HEK293 (cell line): ENCODE results near the gene CCDC85B.
A peak's percentile ranks its signal among the peaks of the same experiment; 100 is the strongest.

Source experiments
- KLF7 ChIP-seq: fragments of 450-650 bp; formaldehyde crosslinking; IDR thresholded peaks from 2 replicates; pipeline ENCODE4 v1.5.1; 2016; ENCODE audit warnings: missing biosample characterization, missing genetic modification characterization, borderline replicate concordance
- SCRT1 ChIP-seq: fragments of 450-650 bp; formaldehyde crosslinking; IDR thresholded peaks from 2 replicates; pipeline ENCODE4 v1.5.1; 2016; ENCODE audit warnings: missing biosample characterization, missing genetic modification characterization, borderline replicate concordance
- SETDB1 ChIP-seq: IDR thresholded peaks from one replicate; pipeline ENCODE4 v1.6.1; 2017; ENCODE audit warnings: mild to moderate bottlenecking, low read length, moderate library complexity, mixed read lengths; ENCODE audit not compliant: insufficient read length
- ZBTB11 ChIP-seq: fragments of 450-650 bp; formaldehyde crosslinking; conservative IDR thresholded peaks from 2 replicates; pipeline ENCODE4 v1.5.1; 2016; ENCODE audit warnings: low read depth, missing biosample characterization, missing genetic modification characterization
- ZNF138 ChIP-seq: fragments of 450-650 bp; formaldehyde crosslinking; IDR thresholded peaks from 2 replicates; pipeline ENCODE4 v1.5.1; 2016; ENCODE audit warnings: missing biosample characterization, missing genetic modification characterization, borderline replicate concordance
- ZNF16 ChIP-seq: fragments of 450-650 bp; formaldehyde crosslinking; IDR thresholded peaks from 2 replicates; pipeline ENCODE4 v1.5.1; 2016; ENCODE audit warnings: low read depth, missing biosample characterization, missing genetic modification characterization
- ZNF24 ChIP-seq: fragments of 450-650 bp; formaldehyde crosslinking; IDR thresholded peaks from 2 replicates; pipeline ENCODE4 v1.5.1; 2016; ENCODE audit warnings: missing biosample characterization, missing genetic modification characterization
- ZNF311 ChIP-seq: fragments of 450-650 bp; formaldehyde crosslinking; IDR thresholded peaks from 2 replicates; pipeline ENCODE4 v1.5.1; 2017; ENCODE audit warnings: missing biosample characterization, missing genetic modification characterization, borderline replicate concordance
- ZNF398 ChIP-seq: fragments of 450-650 bp; formaldehyde crosslinking; IDR thresholded peaks from 2 replicates; pipeline ENCODE4 v1.5.1; 2017; ENCODE audit warnings: missing biosample characterization, missing genetic modification characterization
- ZNF423 ChIP-seq: fragments of 450-650 bp; formaldehyde crosslinking; IDR thresholded peaks from 2 replicates; pipeline ENCODE4 v1.5.1; 2016; ENCODE audit warnings: missing biosample characterization, missing genetic modification characterization
- ZNF623 ChIP-seq: fragments of 450-650 bp; formaldehyde crosslinking; IDR thresholded peaks from 2 replicates; pipeline ENCODE4 v1.5.1; 2016; ENCODE audit warnings: missing biosample characterization, missing genetic modification characterization
- ZNF660 ChIP-seq: fragments of 450-650 bp; IDR thresholded peaks from 2 replicates; pipeline ENCODE4 v1.5.1; 2018; ENCODE audit warnings: missing biosample characterization, mild to moderate bottlenecking, missing genetic modification characterization
- ZNF792 ChIP-seq: fragments of 450-650 bp; formaldehyde crosslinking; IDR thresholded peaks from 2 replicates; pipeline ENCODE4 v1.5.1; 2016; ENCODE audit warnings: missing biosample characterization, missing genetic modification characterization
- ZSCAN30 ChIP-seq: fragments of 450-650 bp; IDR thresholded peaks from 2 replicates; pipeline ENCODE4 v1.5.1; 2018; ENCODE audit warnings: missing biosample characterization, mild to moderate bottlenecking, missing genetic modification characterization, moderate library complexity
- TF ChIP-seq, protein P1 (sequence below): fragments of 450-650 bp; formaldehyde crosslinking; IDR thresholded peaks from 2 replicates; pipeline ENCODE4 v1.5.1; 2016; ENCODE audit warnings: missing biosample characterization, missing genetic modification characterization
- TF ChIP-seq, protein P2 (sequence below): fragments of 450-650 bp; formaldehyde crosslinking; IDR thresholded peaks from 2 replicates; pipeline ENCODE4 v1.5.1; 2016; ENCODE audit warnings: missing biosample characterization, missing genetic modification characterization
- TF ChIP-seq, protein P3 (sequence below): fragments of 450-650 bp; formaldehyde crosslinking; IDR thresholded peaks from 2 replicates; pipeline ENCODE4 v1.5.1; 2016; ENCODE audit warnings: missing biosample characterization, missing genetic modification characterization, borderline replicate concordance
- TF ChIP-seq, protein P4 (sequence below): fragments of 450-650 bp; IDR thresholded peaks from 2 replicates; pipeline ENCODE4 v1.5.1; 2018; ENCODE audit warnings: missing biosample characterization, missing genetic modification characterization
- TF ChIP-seq, protein P5 (sequence below): sonication (generic); formaldehyde crosslinking; IDR thresholded peaks from 2 replicates; pipeline ENCODE4 v1.8.1; 2022; ENCODE audit warnings: mild to moderate bottlenecking, moderate library complexity, missing genetic modification reagents

CCDC85B gene

DNA sequence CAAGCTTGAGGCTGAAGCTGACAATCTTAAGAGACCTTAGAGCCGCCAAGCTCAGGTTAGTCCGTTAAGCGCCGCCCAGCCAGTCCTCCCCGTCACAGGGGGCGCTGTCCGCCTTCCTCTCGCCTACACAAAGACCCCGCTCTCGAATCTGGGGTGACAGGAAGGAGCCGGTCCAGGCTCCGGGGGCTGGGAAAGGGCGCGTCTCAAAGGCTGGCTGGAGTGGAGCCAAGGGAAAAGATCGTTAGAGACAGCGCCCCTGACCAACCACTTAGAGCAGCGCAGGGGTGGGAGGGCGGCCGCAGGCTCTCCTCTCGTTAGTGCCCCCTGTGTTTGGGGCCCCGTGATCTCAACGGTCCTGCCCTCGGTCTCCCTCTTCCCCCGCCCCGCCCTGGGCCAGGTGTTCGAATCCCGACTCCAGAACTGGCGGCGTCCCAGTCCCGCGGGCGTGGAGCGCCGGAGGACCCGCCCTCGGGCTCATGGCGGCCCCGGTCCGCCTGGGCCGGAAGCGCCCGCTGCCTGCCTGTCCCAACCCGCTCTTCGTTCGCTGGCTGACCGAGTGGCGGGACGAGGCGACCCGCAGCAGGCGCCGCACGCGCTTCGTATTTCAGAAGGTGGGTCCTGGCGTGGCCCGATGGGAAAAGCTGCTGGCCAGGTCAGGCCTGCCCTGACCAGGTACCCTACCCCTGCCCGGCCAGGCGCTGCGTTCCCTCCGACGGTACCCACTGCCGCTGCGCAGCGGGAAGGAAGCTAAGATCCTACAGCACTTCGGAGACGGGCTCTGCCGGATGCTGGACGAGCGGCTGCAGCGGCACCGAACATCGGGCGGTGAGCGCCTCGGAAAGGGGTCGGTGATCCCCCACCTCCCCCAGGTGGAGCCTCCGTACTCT is 30.0 kb upstream of the CCDC85B start, which contains the start of gene MUS81 (continued):
- TF ChIP-seq, protein P1, sequence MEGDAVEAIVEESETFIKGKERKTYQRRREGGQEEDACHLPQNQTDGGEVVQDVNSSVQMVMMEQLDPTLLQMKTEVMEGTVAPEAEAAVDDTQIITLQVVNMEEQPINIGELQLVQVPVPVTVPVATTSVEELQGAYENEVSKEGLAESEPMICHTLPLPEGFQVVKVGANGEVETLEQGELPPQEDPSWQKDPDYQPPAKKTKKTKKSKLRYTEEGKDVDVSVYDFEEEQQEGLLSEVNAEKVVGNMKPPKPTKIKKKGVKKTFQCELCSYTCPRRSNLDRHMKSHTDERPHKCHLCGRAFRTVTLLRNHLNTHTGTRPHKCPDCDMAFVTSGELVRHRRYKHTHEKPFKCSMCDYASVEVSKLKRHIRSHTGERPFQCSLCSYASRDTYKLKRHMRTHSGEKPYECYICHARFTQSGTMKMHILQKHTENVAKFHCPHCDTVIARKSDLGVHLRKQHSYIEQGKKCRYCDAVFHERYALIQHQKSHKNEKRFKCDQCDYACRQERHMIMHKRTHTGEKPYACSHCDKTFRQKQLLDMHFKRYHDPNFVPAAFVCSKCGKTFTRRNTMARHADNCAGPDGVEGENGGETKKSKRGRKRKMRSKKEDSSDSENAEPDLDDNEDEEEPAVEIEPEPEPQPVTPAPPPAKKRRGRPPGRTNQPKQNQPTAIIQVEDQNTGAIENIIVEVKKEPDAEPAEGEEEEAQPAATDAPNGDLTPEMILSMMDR (tag by site-specific recombination): peak; percentile 94
- TF ChIP-seq ZNF398 (tag by site-specific recombination) (peak; percentile 60), ZNF311 (no peak), ZNF623 (tag by site-specific recombination) (0 out of 2 replicates have a peak, but pooled peaks have one; percentile 20), ZBTB11 (tag by site-specific recombination) (peak; percentile 92), ZNF423 (tag by site-specific recombination) (0 out of 2 replicates have a peak, but pooled peaks have one; percentile 6), ZSCAN30 (tag by site-specific recombination) (peak; percentile 68), ZNF660 (peak; percentile 90), ZNF24 (tag by site-specific recombination) (peak; percentile 68; the same call in 1 of the 2 replicates), ZNF16 (tag by site-specific recombination) (no peak), SETDB1 (no peak), ZNF138 (tag by site-specific recombination) (no peak), ZNF792 (tag by site-specific recombination) (no peak), SCRT1 (tag by site-specific recombination) (no peak), KLF7 (tag by site-specific recombination) (peak; percentile 85; the same call in 1 of the 2 replicates)
- TF ChIP-seq, protein P2, sequence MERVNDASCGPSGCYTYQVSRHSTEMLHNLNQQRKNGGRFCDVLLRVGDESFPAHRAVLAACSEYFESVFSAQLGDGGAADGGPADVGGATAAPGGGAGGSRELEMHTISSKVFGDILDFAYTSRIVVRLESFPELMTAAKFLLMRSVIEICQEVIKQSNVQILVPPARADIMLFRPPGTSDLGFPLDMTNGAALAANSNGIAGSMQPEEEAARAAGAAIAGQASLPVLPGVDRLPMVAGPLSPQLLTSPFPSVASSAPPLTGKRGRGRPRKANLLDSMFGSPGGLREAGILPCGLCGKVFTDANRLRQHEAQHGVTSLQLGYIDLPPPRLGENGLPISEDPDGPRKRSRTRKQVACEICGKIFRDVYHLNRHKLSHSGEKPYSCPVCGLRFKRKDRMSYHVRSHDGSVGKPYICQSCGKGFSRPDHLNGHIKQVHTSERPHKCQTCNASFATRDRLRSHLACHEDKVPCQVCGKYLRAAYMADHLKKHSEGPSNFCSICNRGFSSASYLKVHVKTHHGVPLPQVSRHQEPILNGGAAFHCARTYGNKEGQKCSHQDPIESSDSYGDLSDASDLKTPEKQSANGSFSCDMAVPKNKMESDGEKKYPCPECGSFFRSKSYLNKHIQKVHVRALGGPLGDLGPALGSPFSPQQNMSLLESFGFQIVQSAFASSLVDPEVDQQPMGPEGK (tag by site-specific recombination): peak; percentile 94
- TF ChIP-seq, protein P3, sequence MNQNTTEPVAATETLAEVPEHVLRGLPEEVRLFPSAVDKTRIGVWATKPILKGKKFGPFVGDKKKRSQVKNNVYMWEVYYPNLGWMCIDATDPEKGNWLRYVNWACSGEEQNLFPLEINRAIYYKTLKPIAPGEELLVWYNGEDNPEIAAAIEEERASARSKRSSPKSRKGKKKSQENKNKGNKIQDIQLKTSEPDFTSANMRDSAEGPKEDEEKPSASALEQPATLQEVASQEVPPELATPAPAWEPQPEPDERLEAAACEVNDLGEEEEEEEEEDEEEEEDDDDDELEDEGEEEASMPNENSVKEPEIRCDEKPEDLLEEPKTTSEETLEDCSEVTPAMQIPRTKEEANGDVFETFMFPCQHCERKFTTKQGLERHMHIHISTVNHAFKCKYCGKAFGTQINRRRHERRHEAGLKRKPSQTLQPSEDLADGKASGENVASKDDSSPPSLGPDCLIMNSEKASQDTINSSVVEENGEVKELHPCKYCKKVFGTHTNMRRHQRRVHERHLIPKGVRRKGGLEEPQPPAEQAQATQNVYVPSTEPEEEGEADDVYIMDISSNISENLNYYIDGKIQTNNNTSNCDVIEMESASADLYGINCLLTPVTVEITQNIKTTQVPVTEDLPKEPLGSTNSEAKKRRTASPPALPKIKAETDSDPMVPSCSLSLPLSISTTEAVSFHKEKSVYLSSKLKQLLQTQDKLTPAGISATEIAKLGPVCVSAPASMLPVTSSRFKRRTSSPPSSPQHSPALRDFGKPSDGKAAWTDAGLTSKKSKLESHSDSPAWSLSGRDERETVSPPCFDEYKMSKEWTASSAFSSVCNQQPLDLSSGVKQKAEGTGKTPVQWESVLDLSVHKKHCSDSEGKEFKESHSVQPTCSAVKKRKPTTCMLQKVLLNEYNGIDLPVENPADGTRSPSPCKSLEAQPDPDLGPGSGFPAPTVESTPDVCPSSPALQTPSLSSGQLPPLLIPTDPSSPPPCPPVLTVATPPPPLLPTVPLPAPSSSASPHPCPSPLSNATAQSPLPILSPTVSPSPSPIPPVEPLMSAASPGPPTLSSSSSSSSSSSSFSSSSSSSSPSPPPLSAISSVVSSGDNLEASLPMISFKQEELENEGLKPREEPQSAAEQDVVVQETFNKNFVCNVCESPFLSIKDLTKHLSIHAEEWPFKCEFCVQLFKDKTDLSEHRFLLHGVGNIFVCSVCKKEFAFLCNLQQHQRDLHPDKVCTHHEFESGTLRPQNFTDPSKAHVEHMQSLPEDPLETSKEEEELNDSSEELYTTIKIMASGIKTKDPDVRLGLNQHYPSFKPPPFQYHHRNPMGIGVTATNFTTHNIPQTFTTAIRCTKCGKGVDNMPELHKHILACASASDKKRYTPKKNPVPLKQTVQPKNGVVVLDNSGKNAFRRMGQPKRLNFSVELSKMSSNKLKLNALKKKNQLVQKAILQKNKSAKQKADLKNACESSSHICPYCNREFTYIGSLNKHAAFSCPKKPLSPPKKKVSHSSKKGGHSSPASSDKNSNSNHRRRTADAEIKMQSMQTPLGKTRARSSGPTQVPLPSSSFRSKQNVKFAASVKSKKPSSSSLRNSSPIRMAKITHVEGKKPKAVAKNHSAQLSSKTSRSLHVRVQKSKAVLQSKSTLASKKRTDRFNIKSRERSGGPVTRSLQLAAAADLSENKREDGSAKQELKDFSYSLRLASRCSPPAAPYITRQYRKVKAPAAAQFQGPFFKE: 0 out of 2 replicates have a peak, but pooled peaks have one; percentile 56
- TF ChIP-seq, protein P4, sequence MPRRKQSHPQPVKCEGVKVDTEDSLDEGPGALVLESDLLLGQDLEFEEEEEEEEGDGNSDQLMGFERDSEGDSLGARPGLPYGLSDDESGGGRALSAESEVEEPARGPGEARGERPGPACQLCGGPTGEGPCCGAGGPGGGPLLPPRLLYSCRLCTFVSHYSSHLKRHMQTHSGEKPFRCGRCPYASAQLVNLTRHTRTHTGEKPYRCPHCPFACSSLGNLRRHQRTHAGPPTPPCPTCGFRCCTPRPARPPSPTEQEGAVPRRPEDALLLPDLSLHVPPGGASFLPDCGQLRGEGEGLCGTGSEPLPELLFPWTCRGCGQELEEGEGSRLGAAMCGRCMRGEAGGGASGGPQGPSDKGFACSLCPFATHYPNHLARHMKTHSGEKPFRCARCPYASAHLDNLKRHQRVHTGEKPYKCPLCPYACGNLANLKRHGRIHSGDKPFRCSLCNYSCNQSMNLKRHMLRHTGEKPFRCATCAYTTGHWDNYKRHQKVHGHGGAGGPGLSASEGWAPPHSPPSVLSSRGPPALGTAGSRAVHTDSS (tag by site-specific recombination): 0 out of 2 replicates have a peak, but pooled peaks have one; percentile 22
- TF ChIP-seq, protein P5, sequence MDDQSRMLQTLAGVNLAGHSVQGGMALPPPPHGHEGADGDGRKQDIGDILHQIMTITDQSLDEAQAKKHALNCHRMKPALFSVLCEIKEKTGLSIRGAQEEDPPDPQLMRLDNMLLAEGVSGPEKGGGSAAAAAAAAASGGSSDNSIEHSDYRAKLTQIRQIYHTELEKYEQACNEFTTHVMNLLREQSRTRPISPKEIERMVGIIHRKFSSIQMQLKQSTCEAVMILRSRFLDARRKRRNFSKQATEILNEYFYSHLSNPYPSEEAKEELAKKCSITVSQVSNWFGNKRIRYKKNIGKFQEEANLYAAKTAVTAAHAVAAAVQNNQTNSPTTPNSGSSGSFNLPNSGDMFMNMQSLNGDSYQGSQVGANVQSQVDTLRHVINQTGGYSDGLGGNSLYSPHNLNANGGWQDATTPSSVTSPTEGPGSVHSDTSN (CRISPR knock-in tag): peak; percentile 78
